ENCODE results near the gene IL32. TPM values are rescaled to one million over a fixed set of nuclear protein-coding genes. Genes with fewer than 3 reads are reported as not detected.

The IL32 gene
- total RNA-seq, 1 donor, result 7.8 TPM

- TF ChIP-seq CTCF (IDR thresholded peaks at IDR 0.05; ENCODE audit: insufficient read depth, low read length), result no peak
- peak; percentile 81 for DNase-seq (ENCODE audit: low read depth)
- H3K4me3 ChIP-seq (ENCODE audit: low read depth, low read length), result peak overlapping the region; percentile 92
Measured at GRCh38 chr16:3020604-3021448, 44.6 kb upstream of the IL32 start.

GRCh38 chr16:3021449-3022207, 43.8 kb upstream of the IL32 start:
- peak; percentile 92 for DNase-seq (ENCODE audit: low read depth)
- H3K4me3 ChIP-seq (ENCODE audit: low read depth, low read length), result peak overlapping the region; percentile 92
- peak; percentile 44 for TF ChIP-seq CTCF (IDR thresholded peaks at IDR 0.05; ENCODE audit: insufficient read depth, low read length)

- TF ChIP-seq CTCF (IDR thresholded peaks at IDR 0.05; ENCODE audit: insufficient read depth, low read length), result no peak
- peak; percentile 96 for DNase-seq (ENCODE audit: low read depth)
- peak overlapping the region; percentile 92 for H3K4me3 ChIP-seq (ENCODE audit: low read depth, low read length)
Measured at GRCh38 chr16:3022208-3022683, 43.2 kb upstream of the IL32 start.

- peak overlapping the region; percentile 82 for H3K4me3 ChIP-seq (ENCODE audit: low read depth, low read length)
- DNase-seq (ENCODE audit: low read depth), result peak; percentile 74
- no peak for TF ChIP-seq CTCF (IDR thresholded peaks at IDR 0.05; ENCODE audit: insufficient read depth, low read length)
Measured at GRCh38 chr16:3022684-3023414, 42.6 kb upstream of the IL32 start.

GRCh38 chr16:3023415-3023668, 42.1 kb upstream of the IL32 start:
- no peak for TF ChIP-seq CTCF (IDR thresholded peaks at IDR 0.05; ENCODE audit: insufficient read depth, low read length)
- DNase-seq (ENCODE audit: low read depth), result peak; percentile 76
- peak overlapping the region; percentile 82 for H3K4me3 ChIP-seq (ENCODE audit: low read depth, low read length)

- H3K4me3 ChIP-seq (ENCODE audit: low read depth, low read length), result peak within 1 kb of the TSS; percentile 82
- TF ChIP-seq CTCF (IDR thresholded peaks at IDR 0.05; ENCODE audit: insufficient read depth, low read length), result no peak
- DNase-seq (ENCODE audit: low read depth), result peak; percentile 97
Measured at GRCh38 chr16:3023669-3024478, 41.6 kb upstream of the IL32 start, which contains the start of the genes HCFC1R1 and THOC6. TSS of gene HCFC1R1 (minus strand) at chr16:3023942. CDS start at chr16:3023941, 1 bp downstream. TSS of gene THOC6 (plus strand) at chr16:3024035. CDS start at chr16:3024327, 292 bp downstream.
